GM12891 (cell line): ENCODE data around the gene FARSB.
A peak's percentile ranks its signal among the peaks of the same experiment; 100 is the strongest.

ENCODE experiments used
- DNase-seq: peaks from one replicate; pipeline ENCODE4 v3.0.0; 2011; ENCODE audit warnings: low spot score; ENCODE audit not compliant: insufficient read length
- FAIRE-seq: peaks from 2 replicates; lab custom pipeline; 2011; peaks lifted over from hg19 to GRCh38; lab: Jason Lieb, UNC
- PAX5 ChIP-seq: IDR thresholded peaks from 2 replicates; pipeline ENCODE4 v1.6.1; 2011; ENCODE audit warnings: low read length, moderate library complexity, mild to moderate bottlenecking; ENCODE audit not compliant: insufficient read depth, severe bottlenecking
- POLR2A ChIP-seq: IDR thresholded peaks from 2 replicates; pipeline ENCODE4 v1.6.1; 2011; ENCODE audit warnings: low read depth, low read length, control low read depth
- POLR2AphosphoS5 ChIP-seq: IDR thresholded peaks from 2 replicates; pipeline ENCODE4 v1.6.1; 2011; ENCODE audit warnings: low read depth, low read length, control low read depth
- POU2F2 ChIP-seq: IDR thresholded peaks from 2 replicates; pipeline ENCODE4 v1.6.1; 2011; ENCODE audit warnings: low read depth, mild to moderate bottlenecking, control low read depth, low read length, moderate library complexity
- SPI1 ChIP-seq: IDR thresholded peaks from 2 replicates; pipeline ENCODE4 v1.6.1; 2011; ENCODE audit warnings: low read depth, low read length, control low read depth
- TAF1 ChIP-seq: IDR thresholded peaks from 2 replicates; pipeline ENCODE4 v1.6.1; 2011; ENCODE audit warnings: low read depth, low read length, control low read depth

FARSB gene

GRCh38 chr2:222563106-222563718, 92.7 kb downstream of the FARSB start:
- peak; percentile 34; the same call in 1 of the 2 replicates for TF ChIP-seq POLR2AphosphoS5
- no peak for TF ChIP-seq PAX5
- DNase-seq, result no peak
- FAIRE-seq, result no peak

DNA sequence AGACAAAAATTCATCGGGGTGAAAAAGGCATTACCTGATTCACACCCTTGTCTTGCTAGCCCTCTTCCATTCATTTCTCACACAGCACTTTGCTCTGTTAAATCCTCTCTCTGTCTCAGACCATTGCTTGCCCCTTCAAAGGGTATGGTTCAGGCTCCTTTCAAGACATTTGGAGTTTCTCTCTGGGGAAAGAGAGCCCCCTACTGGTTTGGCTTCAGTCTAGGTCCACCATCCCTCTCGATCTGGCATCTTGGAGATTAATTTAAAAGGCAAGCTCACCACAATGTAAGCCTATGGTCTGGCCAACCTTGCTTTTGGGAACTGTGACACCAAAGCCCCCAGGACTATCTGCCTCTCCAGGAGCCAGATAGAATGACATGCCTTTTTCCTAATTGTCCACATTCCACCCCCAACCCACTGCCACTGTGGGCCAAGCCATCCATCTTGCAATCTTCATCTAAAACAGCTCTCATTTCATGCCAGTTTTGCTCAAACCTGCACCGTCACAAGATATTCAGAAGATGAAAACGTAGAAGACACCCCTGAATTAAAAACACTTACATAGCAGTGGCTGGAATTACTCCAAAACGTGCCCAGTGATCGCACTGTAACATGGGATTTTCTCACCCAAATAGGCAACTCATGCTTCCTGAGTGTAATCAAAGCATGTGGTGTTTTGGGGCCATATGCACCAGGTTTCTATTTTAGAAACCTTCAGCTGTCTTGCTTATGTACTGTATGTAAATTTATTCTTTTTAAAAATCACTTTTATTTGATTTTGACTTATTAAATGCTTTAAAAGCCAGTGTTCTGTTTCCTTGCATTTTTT, 93.9 kb downstream of the FARSB start:
- TF ChIP-seq POLR2AphosphoS5 (no peak), TAF1 (no peak), PAX5 (no peak)
- DNase-seq (peak; percentile 35), FAIRE-seq (peak; percentile 41)

DNA sequence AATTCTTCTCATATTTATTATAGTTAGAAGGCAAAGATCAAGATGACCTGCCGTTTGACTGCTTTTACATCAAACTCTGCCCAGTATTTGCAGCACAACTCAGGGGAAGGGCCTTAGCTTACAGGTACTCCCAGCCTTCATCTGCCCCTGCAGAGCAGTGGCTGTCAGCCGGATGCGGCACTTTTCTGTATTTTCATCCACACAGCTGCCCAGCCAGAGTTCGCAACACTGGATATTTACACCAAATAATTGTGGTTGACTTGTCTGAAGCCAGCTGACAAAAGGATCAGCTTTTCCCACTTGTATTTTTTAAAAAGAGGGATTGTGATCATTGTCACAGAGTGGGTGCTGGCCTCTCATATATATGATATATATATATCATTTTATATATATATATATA, 94.7 kb downstream of the FARSB start:
- TF ChIP-seq POU2F2 (no peak), SPI1 (no peak), POLR2A (no peak), PAX5 (no peak), POLR2AphosphoS5 (no peak), TAF1 (no peak)
- FAIRE-seq, result no peak
- no peak for DNase-seq

GRCh38 chr2:222554517-222554916, 101.4 kb downstream of the FARSB start:
- no peak for DNase-seq
- no peak for FAIRE-seq
- TF ChIP-seq PAX5 (no peak), POU2F2 (no peak), SPI1 (no peak), POLR2AphosphoS5 (no peak), POLR2A (no peak), TAF1 (no peak)

GRCh38 chr2:222548992-222549391, 106.9 kb downstream of the FARSB start:
- no peak for DNase-seq
- FAIRE-seq, result peak; percentile 28
- TF ChIP-seq POU2F2 (no peak), PAX5 (no peak), TAF1 (no peak), POLR2AphosphoS5 (no peak), POLR2A (no peak), SPI1 (no peak)

DNA sequence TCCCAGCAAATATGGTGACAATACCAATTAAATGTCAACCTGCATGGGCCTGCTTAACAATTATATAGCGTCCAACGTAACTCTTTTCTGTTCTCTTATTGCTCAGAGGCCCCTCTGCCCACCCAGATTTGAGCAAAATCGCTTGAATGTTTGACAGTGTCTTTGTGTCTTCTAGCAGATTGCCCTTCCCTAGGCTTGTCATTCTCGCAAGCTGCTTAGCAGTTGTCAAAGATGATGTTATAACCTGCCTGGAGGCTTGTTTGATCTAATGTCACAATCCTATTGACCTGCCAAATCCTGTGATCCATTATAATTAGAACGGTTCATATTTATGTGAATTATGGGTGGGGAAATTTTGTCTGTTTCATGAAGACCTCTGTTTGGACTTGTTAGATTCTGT, 108.8 kb downstream of the FARSB start:
- FAIRE-seq, result peak; percentile 43
- no peak for TF ChIP-seq PAX5
- TF ChIP-seq POLR2A, result no peak
- TF ChIP-seq POU2F2, result no peak
- no peak for TF ChIP-seq SPI1
- TF ChIP-seq POLR2AphosphoS5, result no peak
- TF ChIP-seq TAF1, result no peak
- no peak for DNase-seq

DNA sequence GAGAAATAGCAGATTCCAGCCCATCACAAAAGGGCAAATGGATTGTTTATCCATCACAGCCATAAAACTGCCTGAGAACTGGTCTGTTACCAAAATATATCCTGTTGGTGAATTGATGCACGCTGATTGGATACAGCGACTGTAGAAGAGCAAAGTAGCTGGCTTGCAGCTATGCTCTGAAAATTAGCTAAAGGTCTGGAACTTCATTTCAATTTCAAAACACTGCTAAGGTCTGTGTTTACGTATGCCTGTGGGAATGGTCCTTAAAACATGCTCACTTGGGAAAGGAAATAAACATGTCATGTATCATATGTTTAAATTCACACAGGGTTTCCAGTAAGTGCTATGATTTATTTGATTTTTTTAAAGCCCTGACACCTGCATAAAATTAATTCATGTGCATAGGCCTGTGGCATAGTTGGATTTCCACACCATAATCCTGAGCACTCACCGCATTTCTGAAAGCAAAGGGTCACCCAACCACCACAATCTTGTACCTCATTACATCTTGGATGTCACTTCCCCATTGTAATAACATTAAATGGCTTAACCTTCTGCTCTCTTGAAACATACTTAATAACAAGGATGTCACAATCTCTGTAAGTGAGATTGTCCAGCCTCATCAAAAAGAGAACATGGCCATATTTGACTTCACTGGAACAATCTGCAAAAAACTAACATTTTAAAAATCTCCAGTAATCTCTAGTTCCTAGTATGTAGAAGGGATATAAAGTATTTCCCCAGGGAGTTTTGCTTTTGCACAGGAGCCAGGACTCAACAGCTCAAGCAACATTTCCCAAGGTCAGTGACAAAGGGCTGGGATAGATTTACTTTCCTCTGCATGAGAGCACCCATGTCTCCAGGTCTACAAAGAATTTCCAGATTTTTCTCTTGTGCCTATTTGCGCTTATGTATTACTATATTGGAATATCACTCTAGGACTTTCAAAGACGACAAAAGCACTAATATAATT, 109.8 kb downstream of the FARSB start:
- FAIRE-seq (no peak), DNase-seq (no peak)
- TF ChIP-seq TAF1, result no peak
- TF ChIP-seq POU2F2, result no peak
- no peak for TF ChIP-seq POLR2AphosphoS5
- no peak for TF ChIP-seq PAX5
- TF ChIP-seq POLR2A, result no peak
- TF ChIP-seq SPI1, result no peak

DNA sequence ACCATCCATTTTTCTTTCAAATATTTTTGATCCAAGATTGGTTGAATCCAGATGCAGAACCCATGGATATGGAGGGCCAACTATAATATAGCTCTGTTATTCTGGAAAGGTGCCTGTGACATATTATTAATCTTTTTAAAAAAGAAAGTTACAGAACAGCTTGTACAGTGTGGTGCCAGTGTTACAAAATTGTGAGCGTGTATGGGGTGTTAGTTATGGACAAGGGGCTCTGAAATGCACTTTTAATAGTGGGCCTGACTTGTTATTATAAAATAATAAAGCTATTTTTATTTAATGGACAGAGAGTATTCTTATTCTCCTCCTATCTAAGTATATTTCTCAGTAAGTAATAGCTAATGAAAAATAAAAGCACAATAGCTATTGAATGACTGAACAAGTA, 111.2 kb downstream of the FARSB start:
- FAIRE-seq (no peak), DNase-seq (no peak)
- TF ChIP-seq SPI1, result no peak
- TF ChIP-seq POLR2A, result no peak
- no peak for TF ChIP-seq PAX5
- no peak for TF ChIP-seq POU2F2
- no peak for TF ChIP-seq POLR2AphosphoS5

DNA sequence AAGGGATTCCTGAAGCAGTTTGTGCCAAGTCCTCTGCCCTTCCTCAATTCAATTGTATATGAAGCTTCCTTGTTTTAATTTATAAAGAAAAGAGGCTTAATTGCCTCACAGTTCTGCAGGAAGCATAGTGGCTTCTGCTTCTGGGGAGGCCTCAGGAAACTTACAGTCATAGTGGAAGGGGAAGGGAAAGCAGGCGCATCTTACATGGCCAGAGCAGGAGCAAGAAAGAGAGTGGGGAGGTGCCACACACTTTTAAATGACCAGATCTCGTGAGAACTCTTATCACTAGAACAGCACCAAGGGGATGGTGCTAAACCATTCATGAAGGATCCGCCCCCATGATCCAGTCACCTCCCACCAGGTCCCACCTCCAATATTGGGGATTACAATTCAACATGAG, 117.4 kb downstream of the FARSB start:
- DNase-seq (no peak), FAIRE-seq (peak; percentile 54)
- TF ChIP-seq SPI1 (peak; percentile 61), TAF1 (no peak)

GRCh38 chr2:222535477-222535876, 120.4 kb downstream of the FARSB start:
- DNase-seq (no peak), FAIRE-seq (no peak)
- TF ChIP-seq PAX5 (no peak), POLR2A (no peak), POLR2AphosphoS5 (no peak), POU2F2 (no peak), TAF1 (no peak), SPI1 (no peak)
